ENCODE results near the gene AFMID. TPM values are rescaled to one million over a fixed set of nuclear protein-coding genes. Genes with fewer than 3 reads are reported as not detected.

The AFMID gene
- 17.9 TPM for total RNA-seq (2013)
- polyA plus RNA-seq (10 to 100 TPM in 2 of 3 donors, 1 to 10 TPM in 1; 7.1 to 45.7 (median 14.2) TPM), polyA minus RNA-seq (9.6 and 13.7 TPM in 2 replicates), total RNA-seq (1.3 to 11.1 (median 9.2) reads per million in 11 experiments)

GRCh38 chr17:78186692-78187595 is at the start of gene AFMID, which contains the start of gene TK1:
AFMID (plus strand) TSS chr17:78187362; CDS start chr17:78187371, 9 bp downstream.
TK1 (minus strand) TSS chr17:78187052; CDS start chr17:78186994, 58 bp downstream.
- peak; percentile 44 for TF ChIP-seq CTCF (IDR thresholded peaks at IDR 0.05)
- intact Hi-C loops (cut with micrococcal nuclease): loop anchor here (1.0 to 5.0 kb wide), 2 partner anchors 45 to 47 kb away; no protein-coding TSS in a partner anchor

More at GRCh38 chr17:78186692-78187595, at the start of gene AFMID, which contains the start of gene TK1:
- peaks cover 2 to 11% of the 10 kb centered on the region in 2 donors for H3K36me3 ChIP-seq (replicated peaks in 1 of 2; ENCODE audit: control insufficient read depth in 1 of 2, insufficient read depth in 2 of 2, low read length in 2 of 2)
- no peak within 1 kb of the TSS for H3K9ac ChIP-seq (ENCODE audit: insufficient read depth, low read length, poor library complexity, severe bottlenecking)
- H3K4me2 ChIP-seq (replicated peaks; ENCODE audit: extremely low read depth, low read length, poor library complexity, severe bottlenecking): peak within 1 kb of the TSS; percentile 98
- peaks cover 33 to 44% of the 10 kb centered on the region in 2 donors for H3K4me1 ChIP-seq (ENCODE audit: control insufficient read depth in 1 of 2, insufficient read depth in 2 of 2, low read length in 2 of 2)
- WGBS (ENCODE audit: insufficient coverage): under 1% methylated on average over 51 of the region's 57 CpGs
- peaks cover 37% of the 10 kb centered on the region for H3K4me1 Mint-ChIP-seq
- peak; percentile 94 for DNase-seq
- H3K9me3 ChIP-seq (replicated peaks in 1 of 2; ENCODE audit: control insufficient read depth in 1 of 2, insufficient read depth in 1 of 2, low read length in 2 of 2): no peaks in the 10 kb centered on the region
- H3K27me3 ChIP-seq (ENCODE audit: control insufficient read depth in 2 of 2, insufficient read depth in 2 of 2, low read length in 2 of 2): no peaks in the 10 kb centered on the region
- H3K4me3 ChIP-seq (replicated peaks in 1 of 3; ENCODE audit: low read depth in 2 of 3, low read length in 3 of 3): peak within 1 kb of the TSS; percentile 51 to 84 (median 66)
- peak within 1 kb of the TSS; percentile 78 to 95 for H3K4me3 Mint-ChIP-seq
- peak within 1 kb of the TSS; percentile 83 for H2AFZ ChIP-seq (ENCODE audit: insufficient read depth, low read depth, low read length, poor library complexity, severe bottlenecking)
- H3K9me3 Mint-ChIP-seq: peaks cover 0 to 3% (median 0%) of the 10 kb centered on the region in 7 donors
- H4K20me1 ChIP-seq (ENCODE audit: insufficient read depth, low read length): no peaks in the 10 kb centered on the region
- peak within 1 kb of the TSS in 1 of 2 donors; percentile 67 for H3K27ac ChIP-seq (ENCODE audit: low read depth in 1 of 2, low read length in 2 of 2)
- H3K79me2 ChIP-seq (ENCODE audit: insufficient read depth, low read length): peaks cover 46% of the 10 kb centered on the region
- peaks cover 0 to 2% (median 0%) of the 10 kb centered on the region in 3 donors for H3K27me3 Mint-ChIP-seq (ENCODE audit: low read depth in 3 of 3)
- H3K36me3 Mint-ChIP-seq: peaks cover 16 to 41% of the 10 kb centered on the region in 2 donors
- H3K27ac Mint-ChIP-seq: peak within 1 kb of the TSS; percentile 69 to 90 (median 87)
